SK-N-SH treated with all-trans-retinoic acid at 6 μM for 48 hours (cell line): ENCODE data around the gene RIMBP3C.

Experiments used
- ATAC-seq: fragments of 200-7000 bp; cut with Tn5 transposase; 3 replicates; pipeline ENCODE4 v1.9.1; 2020; ENCODE audit warnings: mild to moderate bottlenecking, moderate library complexity
- ARNTL ChIP-seq: fragments of 450-650 bp; formaldehyde crosslinking; IDR thresholded peaks from 2 replicates; pipeline ENCODE4 v1.5.0; 2020; ENCODE audit warnings: low read depth, mild to moderate bottlenecking, moderate library complexity, borderline replicate concordance
- BACH2 ChIP-seq: fragments of 250-450 bp; sonication (Bioruptor Pico); IDR thresholded peaks from 2 replicates; pipeline ENCODE4 v1.9.0; 2021; ENCODE audit warnings: mild to moderate bottlenecking, borderline replicate concordance
- CSDC2 ChIP-seq: fragments of 250-450 bp; sonication (Bioruptor Pico); IDR thresholded peaks from 2 replicates; pipeline ENCODE4 v1.5.0; 2020; ENCODE audit warnings: mild to moderate bottlenecking, moderate library complexity
- ESRRG ChIP-seq: fragments of 250-450 bp; sonication (Bioruptor Pico); IDR thresholded peaks from 2 replicates; pipeline ENCODE4 v1.6.1; 2021; ENCODE audit warnings: mild to moderate bottlenecking
- GLIS3 ChIP-seq: fragments of 250-450 bp; sonication (Bioruptor Pico); IDR thresholded peaks from 2 replicates; pipeline ENCODE4 v1.5.0; 2020; ENCODE audit warnings: mild to moderate bottlenecking, moderate library complexity
- ISL1 ChIP-seq: fragments of 250-450 bp; sonication (Bioruptor Pico); IDR thresholded peaks from 2 replicates; pipeline ENCODE4 v2.1.2; 2022; ENCODE audit warnings: mild to moderate bottlenecking, moderate library complexity
- OSR1 ChIP-seq: fragments of 250-450 bp; sonication (Bioruptor Pico); IDR thresholded peaks from 2 replicates; pipeline ENCODE4 v1.8.0; 2022; ENCODE audit warnings: moderate library complexity, mild to moderate bottlenecking, inconsistent platforms
- PPARA ChIP-seq: fragments of 250-450 bp; sonication (Bioruptor Pico); IDR thresholded peaks from 2 replicates; pipeline ENCODE4 v1.5.0; 2020; ENCODE audit warnings: mild to moderate bottlenecking, borderline replicate concordance
- RARB ChIP-seq: fragments of 250-450 bp; sonication (Bioruptor Pico); IDR thresholded peaks from 2 replicates; pipeline ENCODE4 v1.8.0; 2021; ENCODE audit warnings: mild to moderate bottlenecking, moderate library complexity
- SNAI2 ChIP-seq: fragments of 250-450 bp; sonication (Bioruptor Pico); IDR thresholded peaks from 2 replicates; pipeline ENCODE4 v1.5.0; 2020; ENCODE audit warnings: mild to moderate bottlenecking, moderate library complexity
- TCF4 ChIP-seq: fragments of 250-450 bp; sonication (Bioruptor Pico); IDR thresholded peaks from 2 replicates; pipeline ENCODE4 v1.8.0; 2021; ENCODE audit warnings: mild to moderate bottlenecking, moderate library complexity, borderline replicate concordance
- TOX ChIP-seq: fragments of 250-450 bp; sonication (Bioruptor Pico); IDR thresholded peaks from 2 replicates; pipeline ENCODE4 v1.8.0; 2021; ENCODE audit warnings: mild to moderate bottlenecking, moderate library complexity, borderline replicate concordance
- TSHZ2 ChIP-seq: fragments of 250-450 bp; sonication (Bioruptor Pico); IDR thresholded peaks from 2 replicates; pipeline ENCODE4 v1.5.0; 2020; ENCODE audit warnings: mild to moderate bottlenecking, moderate library complexity
- ZC3H10 ChIP-seq: fragments of 250-450 bp; sonication (Bioruptor Pico); IDR thresholded peaks from 2 replicates; pipeline ENCODE4 v1.5.1; 2021; ENCODE audit warnings: mild to moderate bottlenecking, moderate library complexity
- ZFP3 ChIP-seq: fragments of 250-450 bp; sonication (Bioruptor Pico); IDR thresholded peaks from 2 replicates; pipeline ENCODE4 v1.5.0; 2020; ENCODE audit warnings: mild to moderate bottlenecking, moderate library complexity
- ZFP30 ChIP-seq: fragments of 450-650 bp; formaldehyde crosslinking; IDR thresholded peaks from 2 replicates; pipeline ENCODE4 v1.5.0; 2022; ENCODE audit warnings: mild to moderate bottlenecking, moderate library complexity
- ZNF565 ChIP-seq: fragments of 450-650 bp; formaldehyde crosslinking; conservative IDR thresholded peaks from 2 replicates; pipeline ENCODE4 v1.5.0; 2020; ENCODE audit warnings: low read depth, mild to moderate bottlenecking, moderate library complexity
- ZNF70 ChIP-seq: fragments of 450-650 bp; formaldehyde crosslinking; IDR thresholded peaks from 2 replicates; pipeline ENCODE4 v1.5.0; 2020; ENCODE audit warnings: mild to moderate bottlenecking, moderate library complexity
- ZNF8 ChIP-seq: fragments of 450-650 bp; formaldehyde crosslinking; IDR thresholded peaks from 2 replicates; pipeline ENCODE4 v1.5.0; 2020; ENCODE audit warnings: mild to moderate bottlenecking, moderate library complexity
- TF ChIP-seq, protein P1 (sequence below): fragments of 250-450 bp; sonication (Bioruptor Pico); IDR thresholded peaks from 2 replicates; pipeline ENCODE4 v1.8.0; 2020; ENCODE audit warnings: mild to moderate bottlenecking, moderate library complexity, borderline replicate concordance
- TF ChIP-seq, protein P2 (sequence below): fragments of 250-450 bp; sonication (Bioruptor Pico); IDR thresholded peaks from 2 replicates; pipeline ENCODE4 v1.5.1; 2020; ENCODE audit warnings: low read depth, mild to moderate bottlenecking, moderate library complexity

Gene RIMBP3C

GRCh38 chr22:21573293-21573734 lies 22.1 kb upstream of the RIMBP3C start:
- no peak for ATAC-seq
- TF ChIP-seq PPARA (CRISPR knock-in tag) (no peak), CSDC2 (CRISPR knock-in tag) (no peak), BACH2 (CRISPR knock-in tag) (no peak), ZFP3 (CRISPR knock-in tag) (no peak), SNAI2 (no peak), TCF4 (CRISPR knock-in tag) (no peak), OSR1 (CRISPR knock-in tag) (no peak), ARNTL (CRISPR knock-in tag) (no peak), ZNF8 (CRISPR knock-in tag) (no peak), ZC3H10 (CRISPR knock-in tag) (no peak), ISL1 (CRISPR knock-in tag) (no peak), ZNF70 (no peak), GLIS3 (CRISPR knock-in tag) (no peak)
- TF ChIP-seq, protein P1, sequence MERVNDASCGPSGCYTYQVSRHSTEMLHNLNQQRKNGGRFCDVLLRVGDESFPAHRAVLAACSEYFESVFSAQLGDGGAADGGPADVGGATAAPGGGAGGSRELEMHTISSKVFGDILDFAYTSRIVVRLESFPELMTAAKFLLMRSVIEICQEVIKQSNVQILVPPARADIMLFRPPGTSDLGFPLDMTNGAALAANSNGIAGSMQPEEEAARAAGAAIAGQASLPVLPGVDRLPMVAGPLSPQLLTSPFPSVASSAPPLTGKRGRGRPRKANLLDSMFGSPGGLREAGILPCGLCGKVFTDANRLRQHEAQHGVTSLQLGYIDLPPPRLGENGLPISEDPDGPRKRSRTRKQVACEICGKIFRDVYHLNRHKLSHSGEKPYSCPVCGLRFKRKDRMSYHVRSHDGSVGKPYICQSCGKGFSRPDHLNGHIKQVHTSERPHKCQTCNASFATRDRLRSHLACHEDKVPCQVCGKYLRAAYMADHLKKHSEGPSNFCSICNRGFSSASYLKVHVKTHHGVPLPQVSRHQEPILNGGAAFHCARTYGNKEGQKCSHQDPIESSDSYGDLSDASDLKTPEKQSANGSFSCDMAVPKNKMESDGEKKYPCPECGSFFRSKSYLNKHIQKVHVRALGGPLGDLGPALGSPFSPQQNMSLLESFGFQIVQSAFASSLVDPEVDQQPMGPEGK (CRISPR knock-in tag), result no peak
- TF ChIP-seq, protein P2, sequence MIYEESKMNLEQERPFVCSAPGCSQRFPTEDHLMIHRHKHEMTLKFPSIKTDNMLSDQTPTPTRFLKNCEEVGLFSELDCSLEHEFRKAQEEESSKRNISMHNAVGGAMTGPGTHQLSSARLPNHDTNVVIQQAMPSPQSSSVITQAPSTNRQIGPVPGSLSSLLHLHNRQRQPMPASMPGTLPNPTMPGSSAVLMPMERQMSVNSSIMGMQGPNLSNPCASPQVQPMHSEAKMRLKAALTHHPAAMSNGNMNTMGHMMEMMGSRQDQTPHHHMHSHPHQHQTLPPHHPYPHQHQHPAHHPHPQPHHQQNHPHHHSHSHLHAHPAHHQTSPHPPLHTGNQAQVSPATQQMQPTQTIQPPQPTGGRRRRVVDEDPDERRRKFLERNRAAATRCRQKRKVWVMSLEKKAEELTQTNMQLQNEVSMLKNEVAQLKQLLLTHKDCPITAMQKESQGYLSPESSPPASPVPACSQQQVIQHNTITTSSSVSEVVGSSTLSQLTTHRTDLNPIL (CRISPR knock-in tag), result no peak
- TF ChIP-seq, all 23 proteins: peak for 0

DNA sequence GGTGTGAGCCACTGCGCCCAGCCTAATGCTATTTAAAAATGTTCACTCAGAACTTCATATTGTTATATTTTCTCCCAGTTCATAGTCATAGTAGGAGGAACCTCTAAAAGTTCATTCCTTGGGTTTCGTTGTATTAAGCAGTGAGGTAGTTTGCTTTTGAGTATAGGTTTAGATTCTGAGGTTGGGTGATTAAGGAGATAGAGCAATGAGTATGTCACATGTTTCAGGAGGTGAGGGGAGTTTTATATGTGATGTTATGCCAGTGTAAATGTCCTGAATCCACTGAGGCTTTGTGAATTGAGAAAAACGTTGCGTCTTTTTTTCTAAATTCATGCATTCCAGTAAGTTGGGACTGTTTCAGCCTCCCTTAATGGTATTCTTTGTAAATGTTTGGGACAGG lies 20.4 kb upstream of the RIMBP3C start:
- no peak for TF ChIP-seq TOX (CRISPR knock-in tag)
- TF ChIP-seq ISL1 (CRISPR knock-in tag), result no peak
- no peak for TF ChIP-seq GLIS3 (CRISPR knock-in tag)
- no peak for TF ChIP-seq BACH2 (CRISPR knock-in tag)
- TF ChIP-seq ZNF565 (CRISPR knock-in tag), result no peak
- no peak for TF ChIP-seq ZC3H10 (CRISPR knock-in tag)
- no peak for TF ChIP-seq TCF4 (CRISPR knock-in tag)
- TF ChIP-seq CSDC2 (CRISPR knock-in tag), result no peak
- TF ChIP-seq PPARA (CRISPR knock-in tag), result no peak
- ATAC-seq, result no peak

DNA sequence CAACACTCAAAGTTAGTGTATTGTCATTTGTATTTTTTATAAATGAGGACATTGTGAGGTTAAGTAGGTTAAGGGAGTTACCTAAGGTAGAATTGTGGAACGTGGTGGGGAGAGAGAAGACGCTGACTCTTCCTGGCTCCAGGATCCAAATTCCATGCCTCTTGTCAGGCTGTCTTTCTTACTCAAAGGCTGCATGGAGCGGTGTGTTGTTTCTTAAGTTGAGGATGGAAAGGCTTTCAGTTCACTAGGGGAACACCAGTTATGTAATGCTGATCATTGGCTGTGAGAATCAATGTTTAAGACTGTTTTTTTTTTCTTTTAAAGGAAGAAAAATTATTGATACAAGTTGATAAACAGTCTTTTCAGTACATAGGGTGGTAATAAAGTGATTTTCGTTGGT lies 19.1 kb upstream of the RIMBP3C start:
- TF ChIP-seq BACH2 (CRISPR knock-in tag) (no peak), TOX (CRISPR knock-in tag) (no peak), OSR1 (CRISPR knock-in tag) (no peak), CSDC2 (CRISPR knock-in tag) (no peak), ZNF8 (CRISPR knock-in tag) (no peak), ESRRG (CRISPR knock-in tag) (no peak)
- TF ChIP-seq, protein P2 (CRISPR knock-in tag), result no peak

DNA sequence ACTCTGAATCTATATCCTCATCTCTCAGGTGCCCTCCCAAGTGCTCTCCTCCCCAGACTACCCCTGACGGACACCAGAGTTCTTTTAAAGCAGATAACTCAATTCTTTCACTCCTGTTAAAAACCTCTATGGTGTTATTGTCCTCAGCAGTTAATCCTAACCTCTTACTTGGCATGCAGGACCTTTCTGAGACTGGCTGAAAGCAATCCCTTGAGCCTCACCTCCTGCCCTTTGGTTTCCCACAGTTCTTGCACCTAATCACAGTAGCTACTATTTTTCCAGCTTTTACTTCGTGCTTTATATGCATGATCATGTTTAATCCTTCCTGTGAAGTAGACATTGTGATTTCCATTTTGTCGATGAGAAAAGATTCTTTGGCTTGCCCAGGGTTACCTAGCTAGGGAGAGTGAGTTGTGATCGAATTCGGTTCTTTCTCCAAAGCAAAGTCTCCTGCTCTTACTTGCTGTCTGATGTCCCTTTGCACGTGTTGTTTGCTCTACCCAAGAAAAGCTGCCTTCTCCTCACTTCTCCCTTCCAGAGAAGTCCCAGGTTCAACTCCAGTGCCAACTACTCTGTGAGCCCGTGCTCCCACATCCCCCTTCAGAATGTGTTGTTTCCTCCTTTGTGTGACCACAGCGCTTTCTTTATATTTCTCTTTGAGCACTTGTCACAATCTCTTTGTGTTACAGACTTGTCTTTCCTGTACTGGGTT lies 18.4 kb upstream of the RIMBP3C start:
- no peak for ATAC-seq
- TF ChIP-seq, protein P2 (CRISPR knock-in tag), result no peak
- no peak for TF ChIP-seq ZNF8 (CRISPR knock-in tag)
- no peak for TF ChIP-seq RARB (CRISPR knock-in tag)
- no peak for TF ChIP-seq PPARA (CRISPR knock-in tag)
- no peak for TF ChIP-seq ESRRG (CRISPR knock-in tag)
- TF ChIP-seq TOX (CRISPR knock-in tag), result no peak
- no peak for TF ChIP-seq OSR1 (CRISPR knock-in tag)
- no peak for TF ChIP-seq SNAI2
- no peak for TF ChIP-seq ZFP30 (CRISPR knock-in tag)
- no peak for TF ChIP-seq ZFP3 (CRISPR knock-in tag)
- TF ChIP-seq, protein P1 (CRISPR knock-in tag), result no peak
- TF ChIP-seq ISL1 (CRISPR knock-in tag), result no peak
- no peak for TF ChIP-seq TSHZ2 (CRISPR knock-in tag)
- no peak for TF ChIP-seq ARNTL (CRISPR knock-in tag)
- TF ChIP-seq ZC3H10 (CRISPR knock-in tag), result no peak
- no peak for TF ChIP-seq ZNF70

More for the DNA sequence above, 19.1 kb upstream of the RIMBP3C start:
- ATAC-seq, result no peak
